ENCODE measurements around the gene RTEL1.

GRCh38 chr20:63612276-63612931 is 45.7 kb upstream of the RTEL1 start:
- TF ChIP-seq POLR2A (IDR thresholded peaks at IDR 0.05) (no peak), CTCF (IDR thresholded peaks at IDR 0.05) (no peak)

Measured in testis (tissue), 2 donors.